GM19467 (cell line): ENCODE results near the gene TGFBR3.
"Not testable (repeated sequence)": the region's sequence is repeated elsewhere in the genome, so short reads cannot be mapped to it uniquely, and the experiment has no call there.

ENCODE experiments used
- ATAC-seq: cut with Tn5 transposase; IDR thresholded peaks from one replicate; pipeline ENCODE4 v1.9.1; 2021; ENCODE audit warnings: mild to moderate bottlenecking, moderate library complexity; ENCODE audit not compliant: unreplicated experiment

The TGFBR3 gene

DNA sequence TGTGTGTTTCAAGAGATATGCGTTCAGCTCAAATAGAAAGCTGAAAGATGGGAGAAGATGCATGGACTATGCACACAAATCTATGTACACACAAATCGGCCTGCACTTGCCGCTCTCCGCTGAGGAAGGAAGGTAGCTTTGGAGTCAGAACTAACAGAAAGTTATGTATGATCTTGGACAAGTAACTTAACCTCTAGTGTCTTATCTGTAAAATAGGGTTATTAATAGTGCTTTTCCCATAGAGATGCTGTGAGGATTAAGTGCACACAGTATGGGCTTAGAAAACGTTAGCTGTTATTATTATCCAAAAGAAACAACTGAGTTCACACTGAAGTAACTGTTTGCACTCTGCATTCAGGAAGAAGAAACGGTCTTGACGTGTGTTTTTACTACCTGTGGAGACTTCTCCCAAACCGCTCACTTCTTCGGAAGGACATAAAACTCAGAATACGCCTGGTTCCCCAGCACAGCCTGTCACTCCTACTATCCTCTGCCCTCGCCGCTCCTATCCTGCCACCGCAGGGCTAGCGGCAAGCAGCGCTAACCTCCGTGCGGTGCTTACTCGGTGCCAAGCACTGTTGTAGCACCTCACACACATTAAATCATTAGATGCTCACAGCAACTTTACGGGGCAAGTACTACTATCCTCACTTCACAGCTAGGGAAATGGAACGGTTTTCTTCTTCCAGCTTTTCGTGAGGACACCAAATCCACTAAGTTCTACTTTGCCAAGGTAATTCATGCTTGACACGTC lies 1.3 kb downstream of the TGFBR3 start:
- no peak for ATAC-seq

DNA sequence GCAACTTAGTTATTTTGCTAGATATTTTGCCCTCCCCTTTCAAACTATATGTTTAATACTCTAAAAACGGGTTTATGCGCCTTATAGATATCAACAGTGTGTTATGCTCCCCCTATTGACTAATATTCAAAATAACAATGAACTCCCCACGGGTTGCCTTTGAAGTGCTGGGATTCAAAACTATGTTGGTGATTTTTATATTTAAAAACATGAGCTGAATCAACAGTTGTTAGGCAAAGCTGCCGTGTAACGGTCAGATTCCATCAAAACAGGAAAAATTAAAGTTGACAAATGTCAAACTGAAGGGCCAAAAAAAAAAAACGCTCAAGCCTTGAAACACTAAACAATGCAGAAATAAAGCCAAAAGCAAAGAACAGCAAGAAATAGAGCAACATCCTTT lies 2.5 kb downstream of the TGFBR3 start:
- ATAC-seq: no peak

- no peak for ATAC-seq
Measured at GRCh38 chr1:91881280-91881679, 4.7 kb downstream of the TGFBR3 start.

DNA sequence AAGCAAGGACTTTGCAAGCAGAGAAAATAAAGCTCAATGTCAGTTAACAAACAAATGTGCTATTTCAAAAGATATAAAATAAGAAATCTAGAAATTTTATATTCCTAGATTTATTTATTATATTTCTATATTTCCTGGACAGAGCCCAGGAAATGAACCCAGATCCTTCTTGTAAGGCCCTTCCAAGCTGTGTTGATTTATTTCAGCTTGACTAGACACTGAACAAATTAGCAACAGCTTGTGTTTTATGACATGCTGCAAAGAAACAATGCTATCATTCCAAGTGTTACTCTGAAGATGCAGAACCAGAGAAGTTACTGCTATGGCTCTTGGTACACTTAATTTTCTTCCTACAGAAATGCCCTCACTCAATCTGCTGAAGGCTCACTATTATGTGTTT lies 6.2 kb downstream of the TGFBR3 start:
- ATAC-seq: no peak

- no peak for ATAC-seq
Measured at GRCh38 chr1:91877574-91878208, 8.3 kb downstream of the TGFBR3 start.

GRCh38 chr1:91876781-91877573 lies 9.0 kb downstream of the TGFBR3 start:
- ATAC-seq: no peak

- peak; percentile 86 for ATAC-seq
Measured at GRCh38 chr1:91876040-91876470, 9.9 kb downstream of the TGFBR3 start.

DNA sequence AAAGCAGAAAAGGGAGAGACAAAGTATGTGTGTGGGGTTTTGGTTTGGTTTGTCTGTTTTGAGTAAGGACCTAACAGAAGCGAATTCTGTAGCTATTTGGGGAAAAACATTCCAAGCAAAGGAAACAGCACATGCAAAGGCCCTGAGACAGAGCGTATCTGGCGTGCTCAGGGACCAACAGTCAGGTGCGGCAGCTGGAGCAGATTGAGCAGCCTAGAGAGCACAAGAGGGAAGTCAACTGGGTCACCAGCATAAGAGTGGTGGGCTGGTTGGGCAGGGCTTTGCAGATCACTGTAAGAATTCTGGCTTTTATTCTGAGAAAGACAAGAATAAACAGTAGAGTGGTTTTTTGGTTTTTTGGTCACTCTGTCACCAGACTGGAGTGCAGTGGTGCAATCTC lies 11.8 kb downstream of the TGFBR3 start:
- ATAC-seq: no peak

DNA sequence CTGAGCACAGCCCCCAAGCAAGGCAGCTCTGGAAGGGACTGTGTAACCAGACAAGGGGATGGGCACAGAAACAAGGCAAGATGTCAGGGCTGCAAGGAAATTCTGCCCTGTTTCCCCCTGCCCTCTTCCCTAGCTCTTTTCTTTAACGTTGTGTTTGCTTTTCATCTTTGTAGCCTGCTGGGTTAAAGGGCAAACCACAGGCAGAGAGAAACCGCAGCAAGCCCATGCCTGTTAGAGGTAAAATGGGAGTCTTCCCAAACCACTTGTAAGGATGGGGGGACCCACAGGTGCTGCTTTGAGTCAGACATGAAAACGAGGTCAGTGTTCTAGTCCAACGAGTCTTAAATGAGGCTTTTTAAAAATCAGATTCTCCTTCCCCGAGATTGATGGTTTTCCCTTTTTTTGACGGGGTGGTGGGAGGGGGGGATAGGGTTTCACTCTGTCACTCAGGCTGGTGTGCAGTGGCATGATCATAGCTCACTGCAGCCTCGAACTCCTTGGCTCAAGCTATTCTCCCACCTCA lies 13.3 kb downstream of the TGFBR3 start:
- no peak for ATAC-seq

GRCh38 chr1:91872000-91872399 lies 14.0 kb downstream of the TGFBR3 start:
- no peak for ATAC-seq

DNA sequence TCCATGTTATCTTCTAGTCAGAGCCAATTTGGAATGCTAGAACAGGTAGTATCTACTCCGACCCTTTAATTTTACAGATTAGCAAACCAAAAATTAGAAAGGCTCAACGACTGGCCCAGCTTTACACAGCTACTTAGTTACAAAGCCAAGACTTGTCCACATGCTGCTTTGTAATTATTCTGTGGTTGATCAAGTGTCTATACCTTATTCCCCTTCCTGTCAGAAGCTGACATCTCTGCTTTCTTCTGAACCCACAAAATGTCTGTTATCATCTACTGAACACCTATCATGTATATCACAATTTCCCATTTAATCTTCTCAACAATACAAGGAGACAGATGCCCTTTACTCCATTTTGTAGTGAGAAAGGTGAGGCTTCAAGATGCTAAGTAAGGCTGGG lies 15.6 kb downstream of the TGFBR3 start:
- no peak for ATAC-seq

GRCh38 chr1:91866425-91866824 lies 19.5 kb downstream of the TGFBR3 start:
- ATAC-seq: no peak

GRCh38 chr1:91864017-91864700 lies 21.8 kb downstream of the TGFBR3 start:
- no peak for ATAC-seq

GRCh38 chr1:91863498-91863897 lies 22.5 kb downstream of the TGFBR3 start:
- no peak for ATAC-seq

DNA sequence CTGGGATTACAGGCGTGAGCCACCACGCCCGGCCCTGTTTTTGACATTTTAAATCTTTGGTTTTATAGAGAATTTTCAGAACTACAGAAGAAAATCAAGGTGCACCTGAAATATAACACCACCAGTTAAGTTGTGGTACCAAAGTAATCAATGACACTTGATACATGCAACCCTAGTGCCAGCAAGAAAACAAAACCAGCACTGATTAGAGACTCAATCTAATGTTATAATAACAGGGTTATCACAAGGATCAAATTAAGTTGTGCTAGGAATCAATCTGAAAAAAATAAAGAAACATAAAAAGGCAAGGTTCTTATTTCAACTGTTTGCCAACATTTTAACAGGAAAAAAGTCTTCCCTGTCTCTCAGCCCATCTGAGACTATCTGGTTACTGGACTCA lies 23.8 kb downstream of the TGFBR3 start:
- no peak for ATAC-seq

GRCh38 chr1:91857557-91858239 lies 28.3 kb downstream of the TGFBR3 start:
- ATAC-seq: no peak

DNA sequence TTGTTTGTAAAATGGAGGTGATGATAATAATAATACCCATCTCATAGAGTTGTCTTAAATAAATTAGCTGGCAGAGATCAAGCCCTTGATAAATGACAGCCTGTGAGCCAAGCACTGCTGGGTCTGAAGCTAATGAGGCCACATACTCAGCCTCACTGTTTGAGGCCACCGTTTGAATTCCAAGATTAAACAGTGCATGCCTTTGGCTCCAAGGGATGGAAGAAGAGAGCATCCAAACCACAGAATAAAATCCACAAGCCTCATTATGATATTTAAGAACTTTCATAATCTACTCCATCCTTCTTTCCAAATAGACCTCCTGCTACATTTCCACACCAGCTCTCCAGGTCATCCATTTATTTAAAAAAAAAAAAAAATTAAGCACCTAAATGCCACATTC lies 29.0 kb downstream of the TGFBR3 start:
- ATAC-seq: no peak

GRCh38 chr1:91854852-91855534 lies 31.0 kb downstream of the TGFBR3 start:
- ATAC-seq: no peak

GRCh38 chr1:91853397-91853796 lies 32.6 kb downstream of the TGFBR3 start:
- no peak for ATAC-seq

GRCh38 chr1:91852011-91852410 lies 33.9 kb downstream of the TGFBR3 start:
- ATAC-seq: not testable (repeated sequence)
